HFFc6 (cell line): ENCODE measurements around the gene LTBP4. TPM values are rescaled to one million over a fixed set of nuclear protein-coding genes. Genes with fewer than 3 reads are reported as not detected.

Experiments
- DNase-seq: peaks from one replicate; pipeline ENCODE4 v3.0.0-alpha.2; 2018
- H3K27ac Mint-ChIP-seq: 2 replicates; pipeline ENCODE4 v1.8.0; 2020; ENCODE audit warnings: mild to moderate bottlenecking, mixed read lengths
- H3K27me3 Mint-ChIP-seq: 2 replicates; pipeline ENCODE4 v1.8.0; 2021; ENCODE audit warnings: mild to moderate bottlenecking, moderate library complexity, mixed read lengths; ENCODE audit not compliant: insufficient read depth
- H3K36me3 Mint-ChIP-seq: 2 replicates; pipeline ENCODE4 v1.8.0; 2021; ENCODE audit warnings: low read depth, mixed read lengths
- H3K4me1 Mint-ChIP-seq: 2 replicates; pipeline ENCODE4 v1.8.0; 2020; ENCODE audit warnings: low read depth, mixed read lengths
- H3K4me3 Mint-ChIP-seq: 2 replicates; pipeline ENCODE4 v1.8.0; 2020; ENCODE audit warnings: mild to moderate bottlenecking, moderate library complexity, mixed read lengths
- H3K9me3 Mint-ChIP-seq: 2 replicates; pipeline ENCODE4 v1.8.0; 2020; ENCODE audit warnings: mild to moderate bottlenecking, mixed read lengths
- CTCF ChIP-seq: fragments of 200-600 bp; sonication (generic); IDR thresholded peaks from 2 replicates; pipeline ENCODE4 v1.5.0; 2021; ENCODE audit warnings: antibody characterized with exemption, mild to moderate bottlenecking
- total RNA-seq, 6 experiments: library from RNA; stranded (reverse); fragmentation: NEBNext Ultra II Directional; extraction: Animal tissue kit (Norgen Biotek cat#: 25700); gene quantifications; 2 replicates in 1 of 6; 3 replicates in 5 of 6; pipeline ENCODE4 v1.2.3, GENCODE V29; 2021

Gene LTBP4
- total RNA-seq, 6 experiments from 2014 or later: 36.6 to 54.9 (median 51.4) TPM

- H3K36me3 Mint-ChIP-seq: no peaks in the 10 kb centered on the region
- no peak overlapping the region; the same call in 1 of the 2 replicates for H3K4me3 Mint-ChIP-seq
- H3K27me3 Mint-ChIP-seq: peaks cover 18% of the 10 kb centered on the region
- DNase-seq: no peak
- no peak for TF ChIP-seq CTCF
- H3K9me3 Mint-ChIP-seq: no peaks in the 10 kb centered on the region
- peaks cover 62% of the 10 kb centered on the region for H3K4me1 Mint-ChIP-seq
- H3K27ac Mint-ChIP-seq: no peak overlapping the region; the same call in 1 of the 2 replicates
These were observed 1.8 kb upstream of the LTBP4 start for GRCh38 chr19:40599331-40599901.

- H3K4me1 Mint-ChIP-seq: peaks cover 56% of the 10 kb centered on the region
- H3K27me3 Mint-ChIP-seq: peaks cover 18% of the 10 kb centered on the region
- no peak for TF ChIP-seq CTCF
- no peak overlapping the region; the same call in 1 of the 2 replicates for H3K27ac Mint-ChIP-seq
- H3K4me3 Mint-ChIP-seq: no peak overlapping the region; the same call in 1 of the 2 replicates
- no peaks in the 10 kb centered on the region for H3K9me3 Mint-ChIP-seq
- no peaks in the 10 kb centered on the region for H3K36me3 Mint-ChIP-seq
- DNase-seq: no peak
These were observed 1.1 kb upstream of the LTBP4 start for GRCh38 chr19:40599902-40600569.

- Mint-ChIP-seq H3K36me3 (no peaks in the 10 kb centered on the region), H3K4me3 (peak overlapping the region; percentile 42), H3K27me3 (peaks cover 18% of the 10 kb centered on the region), H3K4me1 (peaks cover 55% of the 10 kb centered on the region), H3K27ac (no peak overlapping the region), H3K9me3 (no peaks in the 10 kb centered on the region)
- DNase-seq: no peak
- TF ChIP-seq CTCF: no peak
These were observed 517 bp upstream of the LTBP4 start for GRCh38 chr19:40600570-40601133.

- peak overlapping the region; percentile 7; the same call in 1 of the 2 replicates for H3K27ac Mint-ChIP-seq
These were observed 1.9 kb downstream of the LTBP4 start for GRCh38 chr19:40603071-40603388.

More at GRCh38 chr19:40603071-40603388, 1.9 kb downstream of the LTBP4 start:
- Mint-ChIP-seq H3K9me3 (no peaks in the 10 kb centered on the region), H3K27me3 (peaks cover 18% of the 10 kb centered on the region), H3K4me1 (peaks cover 53% of the 10 kb centered on the region), H3K4me3 (peak overlapping the region; percentile 84), H3K36me3 (no peaks in the 10 kb centered on the region)
- TF ChIP-seq CTCF: no peak
- DNase-seq: no peak
